ENCODE results near the gene TMEM179B. TPM values are rescaled to one million over a fixed set of nuclear protein-coding genes. Genes with fewer than 3 reads are reported as not detected.

Gene TMEM179B
- total and polyA plus RNA-seq, 9 of the 15 experiments (the other 6 are each of a cell fraction or from before 2014, with no cell fraction given): 27.7 to 105 (median 37.0) TPM

GRCh38 chr11:62839050-62839945 is 52.1 kb downstream of the TMEM179B start, which contains the start of gene WDR74 (continued):
- TF ChIP-seq CHD7 (IDR thresholded peaks at IDR 0.05; ENCODE audit: low read depth, low read length) (no peak), SOX6 (IDR thresholded peaks at IDR 0.05) (no peak), SNRNP70 (optimal IDR thresholded peaks at IDR 0.05; ENCODE audit: low read depth, low read length) (no peak), ZFP91 (CRISPR knock-in tag; IDR thresholded peaks at IDR 0.05) (0 out of 2 replicates have a peak, but pooled peaks have one; percentile 15), SRSF7 (optimal IDR thresholded peaks at IDR 0.05; ENCODE audit: low read depth, low read length) (no peak), KAT8 (IDR thresholded peaks at IDR 0.05; ENCODE audit: low read depth) (no peak), DACH1 (IDR thresholded peaks at IDR 0.05; ENCODE audit: partially characterized antibody) (peak; percentile 32), ZC3H4 (CRISPR knock-in tag; IDR thresholded peaks at IDR 0.05; ENCODE audit: borderline replicate concordance) (no peak), PPARD (CRISPR knock-in tag; IDR thresholded peaks at IDR 0.05) (no peak), ZNF408 (CRISPR knock-in tag; IDR thresholded peaks at IDR 0.05; ENCODE audit: low read depth) (no peak), ATF4 (CRISPR knock-in tag; IDR thresholded peaks at IDR 0.05) (0 out of 2 replicates have a peak, but pooled peaks have one; percentile 15)
